ENCODE results near the gene ZNF319.
"Not testable (repeated sequence)": the region's sequence is repeated elsewhere in the genome, so short reads cannot be mapped to it uniquely, and the experiment has no call there.

GRCh38 chr16:58004736-58005135 lies 4.3 kb upstream of the ZNF319 start:
- TF ChIP-seq CTCF (IDR thresholded peaks at IDR 0.05; ENCODE audit: control extremely low read depth in 1 of 3, insufficient read depth in 1 of 3, low read depth in 1 of 3, low read length in 3 of 3); SP1 (IDR thresholded peaks at IDR 0.05; ENCODE audit: low read depth, low read length); SIN3A (conservative IDR thresholded peaks at IDR 0.05 in 1 of 2, IDR thresholded peaks at IDR 0.05 in 1 of 2; ENCODE audit: low read depth in 1 of 2, low read length in 2 of 2); GABPA (IDR thresholded peaks at IDR 0.05; ENCODE audit: borderline replicate concordance, insufficient read depth, low read length); RBBP5 (IDR thresholded peaks at IDR 0.05; ENCODE audit: borderline replicate concordance, low read depth, low read length); SIRT6 (IDR thresholded peaks at IDR 0.05; ENCODE audit: low read length); POLR2A (IDR thresholded peaks at IDR 0.05; ENCODE audit: control extremely low read depth in 1 of 2, low read depth in 2 of 2, low read length in 2 of 2); TCF12 (IDR thresholded peaks at IDR 0.05; ENCODE audit: low read depth, low read length); CEBPB (IDR thresholded peaks at IDR 0.05; ENCODE audit: low read depth, low read length); YY1 (IDR thresholded peaks at IDR 0.05; ENCODE audit: low read depth, low read length); EZH2 (IDR thresholded peaks at IDR 0.05; ENCODE audit: low read depth, low read length, severe bottlenecking); TAF7 (optimal IDR thresholded peaks at IDR 0.05; ENCODE audit: borderline replicate concordance, low read depth, low read length); MAX (IDR thresholded peaks at IDR 0.05): not testable (repeated sequence)
